ENCODE measurements around the gene FOLR3. TPM values are rescaled to one million over a fixed set of nuclear protein-coding genes. Genes with fewer than 3 reads are reported as not detected.
A peak's percentile ranks its signal among the peaks of the same experiment; 100 is the strongest.

Gene FOLR3
- total RNA-seq, 1 experiment from 2014 or later = not detected

GRCh38 chr11:72116019-72116755 is 19.3 kb upstream of the FOLR3 start:
- Histone ChIP-seq H3K36me3 (ENCODE audit: low read depth) (no peaks in the 10 kb centered on the region), H2AFZ (no peak overlapping the region), H3K9me2 (ENCODE audit: insufficient read depth) (0 out of 2 replicates have a peak, but pooled peaks cover 3% of the 10 kb centered on the region), H4K20me1 (ENCODE audit: insufficient read depth) (no peaks in the 10 kb centered on the region), H3K4me3 (no peak overlapping the region), H3K4me1 (replicated peaks; ENCODE audit: insufficient read depth) (peaks cover 12% of the 10 kb centered on the region), H3F3A (ENCODE audit: insufficient read depth, low read depth) (peaks cover 10% of the 10 kb centered on the region; the same call in 1 of the 2 replicates), H3K79me2 (ENCODE audit: low read depth) (0 out of 2 replicates have a peak, but pooled peaks cover 1% of the 10 kb centered on the region), H3K27ac (no peak overlapping the region), H3K9me3 (ENCODE audit: insufficient read depth, low read depth) (no peaks in the 10 kb centered on the region), H3K27me3 (ENCODE audit: insufficient read depth, low read depth) (no peaks in the 10 kb centered on the region), H3K4me2 (no peak overlapping the region)
- intact Hi-C loops (cut with micrococcal nuclease; ENCODE audit: unreplicated experiment) = no loop called here
- ChIA-PET POLR2A (ENCODE audit: unreplicated experiment) (interaction anchor here (0.7 kb wide), 1 partner anchor 82 kb away, joined by 6 read pairs; no protein-coding TSS in a partner anchor), CTCF (interaction anchor here (0.6 kb wide), 1 partner anchor 326 kb away, joined by 6 read pairs; no protein-coding TSS in a partner anchor)
- no peak for DNase-seq
- TF ChIP-seq CTCF (conservative IDR thresholded peaks at IDR 0.05) (no peak), EZH2 (IDR thresholded peaks at IDR 0.05; ENCODE audit: low read depth) (no peak)
- BruUV-seq (replicated peaks) = no TSS peak

GRCh38 chr11:72119198-72119597 is 16.3 kb upstream of the FOLR3 start:
- intact Hi-C loops (cut with micrococcal nuclease; ENCODE audit: unreplicated experiment) = no loop called here
- POLR2A ChIA-PET (ENCODE audit: unreplicated experiment) = interaction anchor here (0.6 kb wide), 1 partner anchor 185 kb away, joined by 4 read pairs; no protein-coding TSS in a partner anchor
- Histone ChIP-seq H3K27me3 (ENCODE audit: insufficient read depth, low read depth) (no peaks in the 10 kb centered on the region), H2AFZ (peak overlapping the region; percentile 55; the same call in 1 of the 2 replicates), H3K4me1 (replicated peaks; ENCODE audit: insufficient read depth) (no peaks in the 10 kb centered on the region), H3K9me3 (ENCODE audit: insufficient read depth, low read depth) (no peaks in the 10 kb centered on the region), H3F3A (ENCODE audit: insufficient read depth, low read depth) (no peaks in the 10 kb centered on the region; the same call in 1 of the 2 replicates), H3K79me2 (ENCODE audit: low read depth) (no peaks in the 10 kb centered on the region), H3K9me2 (ENCODE audit: insufficient read depth) (0 out of 2 replicates have a peak, but pooled peaks cover 3% of the 10 kb centered on the region), H4K20me1 (ENCODE audit: insufficient read depth) (no peaks in the 10 kb centered on the region), H3K36me3 (ENCODE audit: low read depth) (no peaks in the 10 kb centered on the region), H3K4me3 (no peak overlapping the region), H3K27ac (no peak overlapping the region), H3K4me2 (no peak overlapping the region)
- TF ChIP-seq EZH2 (IDR thresholded peaks at IDR 0.05; ENCODE audit: low read depth) = no peak
- no peak for TF ChIP-seq CTCF (conservative IDR thresholded peaks at IDR 0.05)
- BruUV-seq (replicated peaks) = no TSS peak
- DNase-seq = no peak
- CTCF ChIA-PET = no interaction called here

- no peaks in the 10 kb centered on the region for H3K79me2 ChIP-seq (ENCODE audit: low read depth)
- H4K20me1 ChIP-seq (ENCODE audit: insufficient read depth) = no peaks in the 10 kb centered on the region
- H3K36me3 ChIP-seq (ENCODE audit: low read depth) = no peaks in the 10 kb centered on the region
- no peak overlapping the region for H3K4me2 ChIP-seq
- no TSS peak for BruUV-seq (replicated peaks)
- no peaks in the 10 kb centered on the region for H3K9me3 ChIP-seq (ENCODE audit: insufficient read depth, low read depth)
- peaks cover 3% of the 10 kb centered on the region; the same call in 1 of the 2 replicates for H3K4me1 ChIP-seq (replicated peaks; ENCODE audit: insufficient read depth)
- intact Hi-C loops (cut with micrococcal nuclease; ENCODE audit: unreplicated experiment) = no loop called here
- DNase-seq = no peak
- no peak overlapping the region for H2AFZ ChIP-seq
- no peaks in the 10 kb centered on the region for H3K27me3 ChIP-seq (ENCODE audit: insufficient read depth, low read depth)
- POLR2A ChIA-PET (ENCODE audit: unreplicated experiment) = no interaction called here
- H3K9me2 ChIP-seq (ENCODE audit: insufficient read depth) = 0 out of 2 replicates have a peak, but pooled peaks cover 3% of the 10 kb centered on the region
- CTCF ChIA-PET = no interaction called here
- TF ChIP-seq EZH2 (IDR thresholded peaks at IDR 0.05; ENCODE audit: low read depth) (no peak), CTCF (conservative IDR thresholded peaks at IDR 0.05) (no peak)
- peaks cover 3% of the 10 kb centered on the region; the same call in 1 of the 2 replicates for H3F3A ChIP-seq (ENCODE audit: insufficient read depth, low read depth)
- no peak overlapping the region for H3K27ac ChIP-seq
- no peak overlapping the region for H3K4me3 ChIP-seq
These were observed 14.6 kb upstream of the FOLR3 start for GRCh38 chr11:72120930-72121329.

Data from PC-9 (cell line).